GOT3 (cell line): ENCODE measurements around the gene CSF3.
A peak's percentile ranks its signal among the peaks of the same experiment; 100 is the strongest.

Experiments
- DNase-seq: peaks from one replicate; lab custom pipeline; 2025; ENCODE audit warnings: mixed read lengths; lab: John Stamatoyannopoulos, UW

CSF3 gene

GRCh38 chr17:40024901-40025300 lies 9.7 kb downstream of the CSF3 start:
- DNase-seq: no peak

GRCh38 chr17:40025559-40025958 lies 10.3 kb downstream of the CSF3 start:
- DNase-seq: no peak

- DNase-seq: no peak
Measured at GRCh38 chr17:40025991-40026815, 11.0 kb downstream of the CSF3 start.

- peak; percentile 38 for DNase-seq
Measured at GRCh38 chr17:40026816-40027613, 11.8 kb downstream of the CSF3 start.

- DNase-seq: no peak
Measured at GRCh38 chr17:40027614-40028012, 12.4 kb downstream of the CSF3 start.

GRCh38 chr17:40028595-40028994 lies 13.4 kb downstream of the CSF3 start:
- DNase-seq: no peak

- no peak for DNase-seq
Measured at GRCh38 chr17:40031706-40032105, 16.5 kb downstream of the CSF3 start.

- no peak for DNase-seq
Measured at GRCh38 chr17:40032322-40033320, 17.4 kb downstream of the CSF3 start.

- no peak for DNase-seq
Measured at GRCh38 chr17:40033339-40033738, 18.1 kb downstream of the CSF3 start.

- DNase-seq: no peak
Measured at GRCh38 chr17:40034426-40035161, 19.4 kb downstream of the CSF3 start.

- no peak for DNase-seq
Measured at GRCh38 chr17:40035162-40035559, 19.9 kb downstream of the CSF3 start.

GRCh38 chr17:40038882-40039513 lies 23.8 kb downstream of the CSF3 start:
- no peak for DNase-seq

GRCh38 chr17:40041196-40041595 lies 26.0 kb downstream of the CSF3 start:
- DNase-seq: no peak

GRCh38 chr17:40056379-40057015 lies 41.3 kb downstream of the CSF3 start:
- no peak for DNase-seq

- no peak for DNase-seq
Measured at GRCh38 chr17:40058186-40058784, 43.0 kb downstream of the CSF3 start.

- DNase-seq: no peak
Measured at GRCh38 chr17:40058865-40059264, 43.6 kb downstream of the CSF3 start.

GRCh38 chr17:40059729-40060475 lies 44.7 kb downstream of the CSF3 start:
- DNase-seq: no peak

- no peak for DNase-seq
Measured at GRCh38 chr17:40060887-40061608, 45.8 kb downstream of the CSF3 start.
